IPS-20b (cell line): Measurements from ENCODE around the gene FMN1.

ENCODE experiments used
- H3K27ac ChIP-seq: one replicate; pipeline ENCODE4 v1.5.1; 2013; ENCODE audit warnings: low read length
- H3K27me3 ChIP-seq: 2 replicates; pipeline ENCODE4 v1.6.1; 2013; ENCODE audit warnings: mild to moderate bottlenecking, low read length, inconsistent platforms; ENCODE audit not compliant: insufficient read depth
- H3K36me3 ChIP-seq: 2 replicates; pipeline ENCODE4 v1.6.1; 2013; ENCODE audit warnings: low read depth, mild to moderate bottlenecking, inconsistent platforms, low read length, moderate library complexity; ENCODE audit not compliant: insufficient read depth
- H3K4me1 ChIP-seq: 2 replicates; pipeline ENCODE4 v1.6.1; 2013; ENCODE audit warnings: mild to moderate bottlenecking, control low read depth, inconsistent platforms, low read length, moderate library complexity; ENCODE audit not compliant: insufficient read depth
- H3K4me3 ChIP-seq: 2 replicates; pipeline ENCODE4 v1.5.1; 2013; ENCODE audit warnings: mild to moderate bottlenecking, low read length, inconsistent platforms
- H3K9ac ChIP-seq: 2 replicates; pipeline ENCODE4 v1.6.1; 2013; ENCODE audit warnings: low read depth, mild to moderate bottlenecking, inconsistent platforms, low read length, moderate library complexity
- H3K9me3 ChIP-seq: 2 replicates; pipeline ENCODE4 v1.6.1; 2013; ENCODE audit warnings: mild to moderate bottlenecking, low read depth, low read length, inconsistent platforms; ENCODE audit not compliant: insufficient read depth

FMN1 gene

DNA sequence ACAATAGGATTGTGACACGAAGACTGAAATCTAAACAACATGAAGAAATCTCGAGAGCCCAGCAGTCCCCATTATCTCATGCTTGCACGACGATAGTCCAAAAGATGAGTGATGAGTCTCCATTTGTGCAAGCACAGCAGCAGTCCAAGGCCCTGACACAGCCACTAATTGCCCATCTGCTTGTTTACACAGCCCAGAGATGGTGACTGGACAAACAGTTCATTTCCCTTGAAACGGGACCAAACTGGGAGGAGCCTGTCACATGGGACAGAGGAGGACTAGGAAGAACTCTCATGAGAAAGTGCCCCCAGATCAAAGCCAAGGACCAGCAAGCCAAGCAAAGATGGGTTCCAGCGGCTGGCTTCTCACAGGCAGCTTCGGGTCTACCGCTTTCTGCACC lies 355.7 kb downstream of the FMN1 start:
- Histone ChIP-seq H3K4me1 (peaks cover 7% of the 10 kb centered on the region; the same call in 1 of the 2 replicates), H3K27me3 (no peaks in the 10 kb centered on the region), H3K36me3 (no peaks in the 10 kb centered on the region), H3K9ac (no peak overlapping the region), H3K9me3 (no peaks in the 10 kb centered on the region), H3K4me3 (no peak overlapping the region), H3K27ac (no peak overlapping the region)

DNA sequence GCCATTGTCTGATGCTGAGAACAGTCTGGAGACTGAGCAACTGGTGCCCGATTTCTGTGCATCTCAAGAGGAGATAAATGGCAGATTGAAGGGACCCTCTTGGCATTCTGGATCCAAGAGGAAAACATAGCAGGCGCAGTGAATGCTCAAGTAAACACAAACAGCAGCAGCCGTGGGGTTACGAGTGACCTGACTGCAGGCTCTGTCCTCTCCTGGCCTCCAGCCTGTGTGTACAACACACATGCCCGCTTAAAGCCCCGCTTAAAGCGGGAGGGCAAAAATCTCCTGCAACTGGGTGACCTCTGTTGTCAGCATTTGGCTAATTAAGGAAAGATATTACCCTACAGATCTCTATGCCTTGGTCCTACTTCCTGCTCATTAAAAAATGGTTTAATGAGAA lies 356.2 kb downstream of the FMN1 start:
- Histone ChIP-seq H3K9me3 (no peaks in the 10 kb centered on the region), H3K4me1 (peaks cover 7% of the 10 kb centered on the region; the same call in 1 of the 2 replicates), H3K9ac (no peak overlapping the region), H3K4me3 (no peak overlapping the region), H3K27me3 (no peaks in the 10 kb centered on the region), H3K27ac (no peak overlapping the region), H3K36me3 (no peaks in the 10 kb centered on the region)

DNA sequence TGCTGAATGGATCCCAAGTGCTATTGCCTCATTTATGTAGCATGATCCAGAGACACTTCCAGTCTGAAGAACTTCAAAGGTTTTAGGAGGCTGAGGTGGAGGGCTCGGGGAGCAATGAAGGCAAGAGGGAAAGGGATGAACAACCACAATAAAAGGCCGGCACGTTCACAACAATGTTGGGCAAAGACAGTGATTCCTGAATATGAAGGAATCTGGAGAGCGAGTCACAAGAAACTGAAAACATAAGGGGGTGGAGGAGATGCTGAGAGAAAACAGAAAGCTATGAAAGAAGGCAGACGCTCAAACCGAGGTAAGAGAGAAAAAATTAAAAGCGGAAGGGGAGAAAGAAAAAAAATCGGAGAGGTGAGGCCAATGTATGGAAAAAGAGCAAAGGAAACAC lies 356.6 kb downstream of the FMN1 start:
- H3K4me1 ChIP-seq: peaks cover 7% of the 10 kb centered on the region; the same call in 1 of the 2 replicates
- no peaks in the 10 kb centered on the region for H3K9me3 ChIP-seq
- no peak overlapping the region for H3K4me3 ChIP-seq
- H3K9ac ChIP-seq: no peak overlapping the region
- H3K36me3 ChIP-seq: no peaks in the 10 kb centered on the region
- no peaks in the 10 kb centered on the region for H3K27me3 ChIP-seq
- H3K27ac ChIP-seq: no peak overlapping the region

DNA sequence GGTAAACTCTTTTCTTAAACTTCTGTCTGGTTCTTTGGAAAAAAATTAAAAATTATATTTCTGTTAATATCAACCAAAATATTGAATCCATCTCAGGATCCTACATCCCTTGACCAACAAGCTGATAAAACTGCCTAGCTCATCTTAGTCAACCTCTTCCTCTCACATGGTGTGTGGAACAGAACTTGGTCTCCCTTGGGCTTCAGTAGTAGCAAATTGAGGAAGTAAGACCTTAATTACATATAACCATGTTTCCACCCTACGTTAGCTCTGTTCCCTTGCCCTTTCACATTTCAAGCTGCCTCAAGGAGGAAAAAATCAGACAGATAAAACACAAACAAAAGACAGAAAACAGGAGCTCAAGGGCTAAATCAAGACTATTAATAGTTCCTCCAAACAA lies 360.4 kb downstream of the FMN1 start:
- Histone ChIP-seq H3K27ac (no peak overlapping the region), H3K4me3 (no peak overlapping the region), H3K36me3 (no peaks in the 10 kb centered on the region), H3K27me3 (no peaks in the 10 kb centered on the region), H3K4me1 (0 out of 2 replicates have a peak, but pooled peaks cover 2% of the 10 kb centered on the region), H3K9me3 (no peaks in the 10 kb centered on the region), H3K9ac (no peak overlapping the region)

DNA sequence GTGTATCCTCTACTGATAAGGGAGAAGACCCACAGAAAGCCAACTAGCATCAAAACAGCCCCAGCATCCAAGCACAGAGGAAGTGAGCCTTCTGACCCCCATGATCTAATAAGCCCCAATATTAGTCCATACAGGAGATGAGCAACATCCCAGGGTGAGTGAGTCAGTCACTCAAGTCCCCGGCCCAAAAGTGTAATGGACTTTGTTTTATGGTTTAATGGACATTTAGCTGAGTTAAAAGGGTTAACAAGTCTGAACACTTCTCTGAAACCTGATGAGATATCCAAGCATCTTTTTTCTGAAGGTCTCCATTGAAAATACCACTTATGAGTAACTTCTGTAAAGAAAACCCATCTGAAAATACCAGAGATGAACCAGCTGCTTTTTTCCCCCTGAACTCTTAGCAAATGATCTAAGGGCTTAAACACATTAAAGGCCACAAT lies 361.1 kb downstream of the FMN1 start:
- Histone ChIP-seq H3K27me3 (no peaks in the 10 kb centered on the region), H3K4me3 (no peak overlapping the region), H3K27ac (no peak overlapping the region), H3K9ac (no peak overlapping the region), H3K9me3 (no peaks in the 10 kb centered on the region), H3K36me3 (no peaks in the 10 kb centered on the region), H3K4me1 (no peaks in the 10 kb centered on the region)

DNA sequence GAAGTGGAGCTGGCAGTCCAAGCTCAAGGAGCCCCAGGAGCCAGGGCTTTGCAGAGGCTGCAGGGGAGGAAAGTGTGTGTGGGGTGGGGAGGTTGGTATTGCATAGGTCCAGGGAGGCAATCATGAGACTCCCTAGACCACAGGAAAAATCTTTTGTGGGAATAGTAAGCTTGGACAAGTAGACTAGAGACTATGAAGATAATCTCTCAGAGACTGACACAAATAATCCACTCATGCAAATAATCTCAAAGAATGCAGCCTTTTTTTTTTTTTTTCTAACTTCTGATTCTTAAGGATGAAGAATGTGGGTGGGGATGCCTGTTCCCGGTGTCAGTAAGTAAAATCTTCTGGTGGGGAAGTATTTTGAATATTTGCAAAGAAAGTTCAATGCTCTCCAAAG lies 363.0 kb downstream of the FMN1 start:
- Histone ChIP-seq H3K36me3 (no peaks in the 10 kb centered on the region), H3K27me3 (no peaks in the 10 kb centered on the region), H3K4me1 (no peaks in the 10 kb centered on the region), H3K9me3 (no peaks in the 10 kb centered on the region), H3K9ac (no peak overlapping the region), H3K27ac (no peak overlapping the region), H3K4me3 (no peak overlapping the region)

DNA sequence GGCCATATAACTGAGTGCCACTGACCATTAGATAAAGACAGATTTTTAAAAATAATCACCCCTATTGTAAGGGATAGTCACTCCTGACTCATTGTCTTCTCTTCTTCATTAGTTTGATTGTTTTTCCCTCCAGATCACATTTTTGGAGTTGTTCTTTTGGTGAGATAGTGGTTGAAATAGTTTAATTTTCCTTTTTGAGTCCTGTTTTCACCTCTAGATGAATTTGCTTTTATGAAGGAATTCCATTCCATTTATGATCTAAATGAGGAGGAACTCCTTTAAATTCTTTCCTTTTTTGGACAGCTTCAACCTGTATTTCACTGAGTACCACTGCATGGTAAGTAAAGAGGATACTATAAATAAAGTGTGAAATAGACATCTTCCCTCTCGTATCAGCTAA lies 364.3 kb downstream of the FMN1 start:
- Histone ChIP-seq H3K9ac (no peak overlapping the region), H3K27ac (no peak overlapping the region), H3K36me3 (no peaks in the 10 kb centered on the region), H3K4me3 (no peak overlapping the region), H3K4me1 (no peaks in the 10 kb centered on the region), H3K9me3 (no peaks in the 10 kb centered on the region), H3K27me3 (no peaks in the 10 kb centered on the region)

DNA sequence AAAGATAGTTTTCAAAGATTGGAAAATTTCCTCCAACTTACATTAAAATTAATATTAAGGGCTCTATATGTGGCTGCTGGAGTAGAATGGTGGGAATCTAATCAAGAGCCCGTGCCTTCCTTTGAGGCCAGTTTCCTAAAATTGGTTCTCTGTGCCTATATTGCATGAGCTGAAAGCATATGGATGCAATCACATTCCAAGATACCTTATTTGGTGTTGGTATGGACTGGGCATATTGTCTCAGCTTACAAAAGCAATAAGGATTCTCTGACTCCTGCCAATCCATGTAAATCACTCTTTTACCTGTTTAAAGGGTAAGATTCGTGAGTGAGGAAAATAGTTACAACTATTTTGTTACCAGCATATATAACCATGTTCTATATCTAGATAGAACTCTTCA lies 365.1 kb downstream of the FMN1 start:
- Histone ChIP-seq H3K9ac (no peak overlapping the region), H3K27ac (no peak overlapping the region), H3K27me3 (no peaks in the 10 kb centered on the region), H3K36me3 (no peaks in the 10 kb centered on the region), H3K9me3 (no peaks in the 10 kb centered on the region), H3K4me3 (no peak overlapping the region), H3K4me1 (no peaks in the 10 kb centered on the region)

DNA sequence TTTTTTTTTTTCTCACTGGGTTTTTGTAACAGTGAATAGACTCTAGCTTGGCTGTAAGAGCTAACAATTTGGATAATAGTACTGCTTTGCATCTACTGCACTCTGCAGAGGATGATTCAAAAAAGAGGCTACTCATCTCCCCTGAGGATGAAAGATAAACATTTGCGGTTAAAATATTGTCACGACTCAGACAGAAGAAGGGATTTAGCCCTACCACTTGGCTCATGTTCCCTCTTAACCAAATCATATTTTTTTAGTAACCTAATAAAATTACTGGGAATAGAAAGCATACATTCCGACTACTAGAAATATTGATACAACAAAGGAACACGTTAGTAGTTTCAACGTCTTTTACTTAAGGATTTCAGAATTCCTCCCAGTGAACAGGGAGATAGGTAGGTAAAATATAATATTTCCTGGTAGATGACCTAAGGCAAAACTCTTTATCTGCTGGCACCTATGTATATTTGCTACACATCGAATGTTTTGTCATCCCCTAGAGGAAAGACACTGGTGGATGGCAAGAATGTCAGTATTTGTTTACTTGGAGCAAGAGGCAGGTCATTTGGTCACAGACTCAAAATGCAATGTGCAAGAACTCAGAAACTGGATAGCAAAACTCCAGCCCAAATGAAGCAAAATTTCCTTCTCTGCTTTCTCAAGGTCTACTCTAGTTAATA lies 365.9 kb downstream of the FMN1 start:
- Histone ChIP-seq H3K4me1 (no peaks in the 10 kb centered on the region), H3K4me3 (no peak overlapping the region), H3K27ac (no peak overlapping the region), H3K36me3 (no peaks in the 10 kb centered on the region), H3K27me3 (no peaks in the 10 kb centered on the region), H3K9me3 (no peaks in the 10 kb centered on the region), H3K9ac (no peak overlapping the region)

DNA sequence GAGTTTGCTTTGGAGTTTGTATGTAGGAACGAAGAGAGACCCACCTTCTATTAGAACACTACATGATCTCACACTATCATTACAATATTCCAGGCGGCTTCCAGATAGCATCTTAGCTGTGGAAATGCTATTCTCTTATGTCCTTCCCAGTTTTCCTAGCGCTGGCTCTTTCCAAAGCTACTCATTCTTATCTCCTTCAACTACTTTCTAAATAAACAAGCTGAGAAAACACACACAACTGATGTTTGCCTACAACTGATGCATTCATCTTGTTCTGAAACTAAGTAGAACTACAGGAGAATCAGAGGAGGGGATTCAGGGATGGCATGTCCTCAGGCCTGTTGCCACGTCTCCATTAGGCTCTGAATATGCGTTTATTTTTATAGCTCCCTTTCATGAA lies 367.8 kb downstream of the FMN1 start:
- H3K36me3 ChIP-seq: no peaks in the 10 kb centered on the region
- H3K4me3 ChIP-seq: no peak overlapping the region
- no peaks in the 10 kb centered on the region for H3K9me3 ChIP-seq
- no peak overlapping the region for H3K9ac ChIP-seq
- no peak overlapping the region for H3K27ac ChIP-seq
- H3K4me1 ChIP-seq: no peaks in the 10 kb centered on the region
- no peaks in the 10 kb centered on the region for H3K27me3 ChIP-seq

DNA sequence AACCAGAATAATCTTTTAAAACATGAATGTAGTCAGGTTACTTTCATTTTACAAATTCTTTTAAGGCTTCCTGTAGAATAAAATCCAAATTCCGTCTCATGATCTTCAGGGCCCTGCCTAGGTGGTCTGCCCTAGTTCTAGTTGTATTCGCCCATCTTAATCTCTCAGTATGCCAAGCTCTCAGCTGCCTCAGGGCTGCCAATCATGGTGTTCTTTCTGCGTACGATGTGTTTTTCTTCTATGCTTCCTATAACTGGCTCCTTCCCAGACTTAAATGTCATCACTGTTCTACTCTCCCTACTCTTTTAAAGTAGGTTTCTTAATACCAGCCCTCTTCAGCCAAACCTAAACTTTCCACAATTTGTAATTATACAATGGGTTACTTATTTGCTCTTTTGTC lies 369.3 kb downstream of the FMN1 start:
- Histone ChIP-seq H3K27me3 (no peaks in the 10 kb centered on the region), H3K27ac (no peak overlapping the region), H3K4me1 (no peaks in the 10 kb centered on the region), H3K9me3 (no peaks in the 10 kb centered on the region), H3K4me3 (no peak overlapping the region), H3K9ac (no peak overlapping the region), H3K36me3 (no peaks in the 10 kb centered on the region)

DNA sequence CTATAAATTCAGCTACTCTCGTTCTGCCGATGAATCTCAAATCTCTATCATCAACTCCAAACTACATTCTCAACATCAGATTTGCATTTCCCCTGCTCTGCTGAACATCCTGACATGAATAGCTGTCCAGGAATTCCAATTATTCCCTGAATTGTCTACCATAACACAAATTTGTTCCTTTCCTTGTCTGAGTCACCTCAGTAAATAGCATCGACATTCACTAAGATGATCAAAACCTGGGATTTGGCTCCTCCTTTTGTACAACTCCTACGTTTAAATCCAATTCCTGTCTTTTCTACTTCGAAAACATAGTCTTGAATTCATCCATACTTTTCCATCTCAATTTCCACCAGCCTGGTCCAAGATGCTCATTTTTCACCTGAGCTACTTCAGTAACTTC lies 369.7 kb downstream of the FMN1 start:
- H3K9ac ChIP-seq: no peak overlapping the region
- no peaks in the 10 kb centered on the region for H3K27me3 ChIP-seq
- H3K4me3 ChIP-seq: no peak overlapping the region
- no peak overlapping the region for H3K27ac ChIP-seq
- no peaks in the 10 kb centered on the region for H3K36me3 ChIP-seq
- H3K9me3 ChIP-seq: no peaks in the 10 kb centered on the region
- H3K4me1 ChIP-seq: no peaks in the 10 kb centered on the region
